DMS153 treated with DMSO at 0.1 percent for 48 hours (cell line): ENCODE data around the gene CHKB.

ENCODE experiments used
- DNase-seq: peaks from one replicate; lab custom pipeline; 2025; ENCODE audit not compliant: unreplicated experiment; lab: John Stamatoyannopoulos, UW

CHKB gene

GRCh38 chr22:50600538-50600937 lies 17.9 kb upstream of the CHKB start, which contains the start of gene MAPK8IP2:
MAPK8IP2 (plus strand) TSS chr22:50600793; CDS start chr22:50600819, 26 bp downstream.
- DNase-seq, result no peak

GRCh38 chr22:50599816-50600455 lies 17.3 kb upstream of the CHKB start:
- no peak for DNase-seq

- DNase-seq, result no peak
Observed at GRCh38 chr22:50597097-50597496, 14.4 kb upstream of the CHKB start.

- no peak for DNase-seq
Observed at GRCh38 chr22:50595189-50595588, 12.5 kb upstream of the CHKB start.

GRCh38 chr22:50587407-50587806 lies 4.8 kb upstream of the CHKB start:
- no peak for DNase-seq

GRCh38 chr22:50586416-50586815 lies 3.8 kb upstream of the CHKB start:
- no peak for DNase-seq

GRCh38 chr22:50585781-50586180 lies 3.1 kb upstream of the CHKB start:
- no peak for DNase-seq

- no peak for DNase-seq
Observed at GRCh38 chr22:50585238-50585637, 2.6 kb upstream of the CHKB start.

GRCh38 chr22:50584106-50585096 lies 1.8 kb upstream of the CHKB start:
- no peak for DNase-seq

- no peak for DNase-seq
Observed at GRCh38 chr22:50583294-50583861, 729 bp upstream of the CHKB start.

GRCh38 chr22:50581950-50582492 lies 628 bp downstream of the CHKB start:
- DNase-seq, result no peak

GRCh38 chr22:50581031-50581949 lies 1.4 kb downstream of the CHKB start:
- no peak for DNase-seq

- DNase-seq, result no peak
Observed at GRCh38 chr22:50579752-50580151, 2.9 kb downstream of the CHKB start.

- no peak for DNase-seq
Observed at GRCh38 chr22:50578776-50579310, 3.8 kb downstream of the CHKB start.

- DNase-seq, result no peak
Observed at GRCh38 chr22:50577987-50578775, 4.5 kb downstream of the CHKB start, which contains the start of gene CPT1B. CPT1B (minus strand) TSS chr22:50578427; CDS start chr22:50577915, 512 bp downstream.

GRCh38 chr22:50577697-50577986 lies 5.0 kb downstream of the CHKB start:
- no peak for DNase-seq

- DNase-seq, result no peak
Observed at GRCh38 chr22:50576806-50577696, 5.6 kb downstream of the CHKB start.

- DNase-seq, result no peak
Observed at GRCh38 chr22:50576070-50576469, 6.6 kb downstream of the CHKB start.
